Forelimb muscle (tissue), 1 donor: ENCODE results near the gene AP3D1. TPM values are rescaled to one million over a fixed set of nuclear protein-coding genes. Genes with fewer than 3 reads are reported as not detected.

Source experiments
- DNase-seq: peaks from one replicate; pipeline ENCODE4 v3.0.0-alpha.2; 2013; ENCODE audit warnings: low read depth
- polyA plus RNA-seq: library from polyadenylated mRNA; unstranded; fragments of 120-200 nt; gene quantifications from one replicate; pipeline ENCODE4 v1.2.1, GENCODE V29; 2013; ENCODE audit not compliant: insufficient read length

AP3D1 gene
- polyA plus RNA-seq, 1 donor: 53.5 TPM

DNA sequence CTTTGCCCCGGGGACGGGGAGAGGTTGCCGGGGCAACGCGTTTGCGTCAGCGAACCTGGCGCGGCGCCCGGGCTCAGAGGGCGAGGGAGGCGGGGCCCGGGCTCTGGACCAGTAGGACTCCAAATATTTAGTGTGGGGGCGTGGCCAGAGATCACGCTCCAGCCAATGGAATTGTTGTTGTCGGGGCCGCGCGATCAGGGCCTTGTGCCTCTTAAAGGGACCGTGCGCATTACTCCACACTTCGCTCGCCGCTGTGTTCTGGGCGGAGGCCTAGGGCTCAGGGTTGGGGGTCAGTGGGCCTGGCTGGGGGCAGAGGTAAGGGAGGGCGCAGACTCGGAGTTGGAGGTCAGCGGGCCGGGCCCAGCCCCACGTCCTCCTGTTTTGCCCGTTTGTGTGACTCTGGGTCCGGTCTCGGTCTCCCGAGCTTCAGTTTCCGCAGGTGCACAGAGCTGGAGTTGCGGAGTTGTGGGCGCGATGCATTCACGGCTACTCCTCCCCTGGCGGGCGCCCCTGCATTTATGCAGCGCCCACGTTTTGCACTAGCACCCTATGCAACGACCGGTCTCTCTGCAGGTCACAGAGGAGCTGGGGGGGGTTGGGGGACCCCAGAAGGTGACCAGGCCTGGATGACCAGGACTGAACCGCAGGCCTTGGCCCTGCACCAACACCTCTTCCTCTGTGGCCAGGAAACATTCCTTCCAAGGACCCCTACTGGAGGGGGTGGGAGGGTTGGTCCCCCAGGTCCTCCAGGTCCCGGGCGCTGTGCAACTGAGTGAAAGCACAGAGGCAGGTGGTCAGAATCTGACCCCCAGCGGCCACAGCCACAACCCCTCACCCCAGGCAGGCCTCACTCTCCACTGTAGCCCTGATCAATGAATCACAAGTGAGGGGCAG, 89.6 kb downstream of the AP3D1 start:
- peak; percentile 83 for DNase-seq

DNA sequence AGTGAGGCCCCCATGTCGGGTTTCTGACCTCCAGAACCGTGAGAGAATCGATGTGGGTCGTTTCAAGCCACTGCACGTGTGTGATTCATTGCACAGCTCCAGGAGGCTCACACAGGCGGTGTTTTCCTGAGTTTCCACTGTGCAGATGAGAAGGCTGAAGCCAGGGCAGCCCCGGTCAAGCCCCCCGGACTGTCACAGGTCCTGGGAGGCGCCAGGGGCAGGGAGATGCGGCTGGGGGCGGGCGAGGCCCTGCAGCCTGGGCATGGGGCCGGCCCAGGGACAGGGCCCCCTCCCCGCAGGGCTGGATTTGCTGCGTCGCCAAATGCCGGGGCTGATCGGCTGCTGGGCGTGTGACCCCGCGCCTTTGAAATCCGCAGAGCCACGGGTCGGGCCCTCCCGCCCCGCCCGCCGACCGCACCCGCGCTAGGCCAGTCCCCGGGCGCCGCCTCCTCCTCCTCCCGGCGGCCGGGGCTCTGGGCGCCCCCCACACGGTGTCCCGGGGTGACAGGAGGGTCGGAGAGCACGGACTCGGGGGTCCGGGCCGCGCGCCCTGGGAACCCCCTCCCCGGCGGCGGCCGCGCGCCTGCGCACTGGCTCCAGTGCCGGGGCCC, 90.4 kb downstream of the AP3D1 start:
- no peak for DNase-seq

DNA sequence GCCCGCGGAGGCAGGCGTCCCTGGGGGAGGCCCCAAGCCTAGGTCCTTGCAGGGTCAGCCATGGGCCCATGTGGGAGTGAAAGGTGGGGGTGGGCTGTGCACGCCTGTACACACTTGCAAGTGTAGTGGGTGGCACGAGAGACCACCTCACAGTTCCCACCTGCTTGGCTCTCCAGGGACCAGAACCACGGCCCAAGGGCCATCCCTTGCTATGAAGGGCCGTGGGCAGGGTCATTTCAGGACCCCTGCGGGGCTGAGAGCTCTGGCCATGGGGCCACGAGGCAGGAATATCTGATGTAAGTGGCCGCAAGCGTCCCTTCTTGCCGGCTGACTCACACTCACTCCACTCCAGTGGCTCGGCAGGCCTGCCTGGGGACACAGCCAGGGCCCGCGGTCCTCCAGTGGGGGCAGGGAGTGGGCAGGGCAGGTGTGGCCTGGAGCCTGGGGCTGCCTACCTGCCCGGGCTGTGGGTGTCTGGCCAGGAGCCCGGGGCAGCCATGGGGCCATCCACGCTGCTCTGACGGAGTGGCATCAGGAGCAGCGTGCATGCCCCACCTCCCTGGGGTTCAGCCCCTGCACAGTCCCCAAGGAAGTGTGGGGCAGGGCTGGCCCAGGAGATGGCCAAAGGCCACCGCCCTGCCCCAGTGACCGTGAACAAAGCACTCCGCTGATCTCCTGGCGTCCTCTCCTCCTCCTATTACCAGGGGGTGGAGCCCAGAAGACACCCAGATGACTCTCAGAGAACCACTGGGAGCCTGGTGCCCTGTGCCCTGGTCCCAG, 91.8 kb downstream of the AP3D1 start:
- DNase-seq: no peak

GRCh38 chr19:2058570-2059421, 92.6 kb downstream of the AP3D1 start:
- no peak for DNase-seq

DNA sequence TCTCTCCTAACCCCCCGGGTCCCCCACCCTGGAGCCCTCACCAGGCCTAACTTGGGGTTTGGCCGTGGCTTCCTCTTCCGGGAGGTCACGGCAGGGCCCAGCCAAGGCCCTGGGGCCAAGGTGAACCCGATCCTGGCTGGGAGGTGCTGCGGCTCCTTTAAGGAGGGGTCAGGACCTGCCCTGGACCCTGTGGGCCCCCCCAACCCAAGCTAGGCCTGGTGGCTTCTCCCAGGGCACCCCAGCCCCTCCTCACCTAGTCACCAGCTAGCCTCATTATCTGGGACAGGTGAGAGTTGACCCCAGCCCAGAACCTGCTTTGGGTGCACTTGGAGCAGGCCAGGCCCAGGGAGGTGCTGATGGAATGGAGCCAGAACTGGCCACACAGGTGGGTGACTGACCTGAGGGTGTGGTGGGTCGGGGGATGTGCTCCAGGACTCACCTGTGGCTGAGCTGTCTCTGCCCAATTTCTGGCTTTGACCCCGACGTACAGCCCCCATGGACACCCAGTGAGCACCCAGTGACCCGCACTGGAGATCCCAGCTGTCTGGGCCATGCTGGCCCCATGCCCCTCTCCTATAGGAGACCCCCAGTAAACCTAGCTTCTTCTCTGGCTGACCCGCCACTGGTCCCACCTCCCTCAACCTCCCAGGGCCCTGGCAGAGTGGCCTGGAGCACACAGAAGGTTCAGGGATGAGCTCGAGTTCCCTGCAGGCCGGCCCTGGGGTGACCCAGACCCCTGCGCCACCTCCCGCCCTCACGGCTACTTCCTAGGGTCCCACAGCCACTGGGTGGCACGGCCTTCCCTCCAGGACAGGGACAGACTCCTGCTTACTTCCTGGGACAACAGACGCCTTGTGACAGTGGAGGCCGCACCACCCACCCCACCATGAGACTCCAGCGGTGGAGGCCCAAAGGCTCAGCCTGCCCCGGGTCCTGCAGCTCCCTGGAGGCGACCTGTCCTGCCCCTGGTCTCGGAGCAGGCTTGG, 93.6 kb downstream of the AP3D1 start:
- no peak for DNase-seq

GRCh38 chr19:2056837-2057192, 94.6 kb downstream of the AP3D1 start:
- no peak for DNase-seq

- DNase-seq: peak; percentile 81
Observed at GRCh38 chr19:2055931-2056836, 95.2 kb downstream of the AP3D1 start.

GRCh38 chr19:2054763-2055162, 96.6 kb downstream of the AP3D1 start:
- no peak for DNase-seq

GRCh38 chr19:2053601-2054389, 97.6 kb downstream of the AP3D1 start:
- DNase-seq: no peak

DNA sequence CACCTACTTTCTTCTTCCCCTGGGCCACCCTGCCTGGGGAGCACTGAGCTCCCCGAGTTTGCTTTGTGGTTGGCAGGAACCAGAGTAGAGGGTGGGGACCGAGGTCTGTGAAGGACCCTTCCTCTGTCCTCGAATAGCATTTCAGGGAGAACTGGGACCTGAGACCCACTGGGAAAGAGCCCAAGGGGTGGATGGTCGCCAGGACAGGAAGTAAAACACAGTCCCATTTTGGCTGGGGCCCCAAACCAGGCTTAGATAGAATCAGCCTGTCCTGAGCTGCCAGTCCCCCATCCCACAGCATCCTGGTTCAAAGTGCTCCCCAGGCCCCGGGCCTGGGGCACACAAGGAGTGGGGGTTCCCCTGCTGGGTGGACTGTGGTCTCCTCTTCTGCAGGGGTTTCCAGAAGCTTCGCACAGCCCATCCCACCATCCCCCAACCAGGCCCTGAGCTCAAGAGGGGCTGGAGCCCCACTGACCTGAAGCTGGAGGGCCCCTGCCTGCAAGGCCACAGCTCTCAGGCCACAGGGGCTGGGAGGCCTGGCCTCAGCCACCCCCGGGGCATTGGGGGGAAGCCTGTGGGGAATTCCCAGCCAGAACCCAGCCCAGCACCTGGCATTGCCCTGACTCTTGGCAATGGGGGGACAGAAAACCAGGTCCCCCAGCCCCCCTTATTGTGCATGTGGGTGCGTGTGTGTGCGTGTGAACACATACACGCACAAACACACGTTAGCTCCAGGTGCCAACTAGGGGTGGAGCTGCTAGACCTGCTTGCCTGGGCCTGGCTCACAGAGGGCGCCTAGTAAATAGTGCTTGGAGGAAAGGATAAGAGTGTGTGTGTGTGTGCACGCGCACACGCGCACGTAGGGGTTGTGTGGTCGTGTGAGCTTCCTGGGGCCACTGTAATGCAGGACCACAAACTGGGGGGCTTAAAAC, 99.3 kb downstream of the AP3D1 start:
- DNase-seq: no peak

DNA sequence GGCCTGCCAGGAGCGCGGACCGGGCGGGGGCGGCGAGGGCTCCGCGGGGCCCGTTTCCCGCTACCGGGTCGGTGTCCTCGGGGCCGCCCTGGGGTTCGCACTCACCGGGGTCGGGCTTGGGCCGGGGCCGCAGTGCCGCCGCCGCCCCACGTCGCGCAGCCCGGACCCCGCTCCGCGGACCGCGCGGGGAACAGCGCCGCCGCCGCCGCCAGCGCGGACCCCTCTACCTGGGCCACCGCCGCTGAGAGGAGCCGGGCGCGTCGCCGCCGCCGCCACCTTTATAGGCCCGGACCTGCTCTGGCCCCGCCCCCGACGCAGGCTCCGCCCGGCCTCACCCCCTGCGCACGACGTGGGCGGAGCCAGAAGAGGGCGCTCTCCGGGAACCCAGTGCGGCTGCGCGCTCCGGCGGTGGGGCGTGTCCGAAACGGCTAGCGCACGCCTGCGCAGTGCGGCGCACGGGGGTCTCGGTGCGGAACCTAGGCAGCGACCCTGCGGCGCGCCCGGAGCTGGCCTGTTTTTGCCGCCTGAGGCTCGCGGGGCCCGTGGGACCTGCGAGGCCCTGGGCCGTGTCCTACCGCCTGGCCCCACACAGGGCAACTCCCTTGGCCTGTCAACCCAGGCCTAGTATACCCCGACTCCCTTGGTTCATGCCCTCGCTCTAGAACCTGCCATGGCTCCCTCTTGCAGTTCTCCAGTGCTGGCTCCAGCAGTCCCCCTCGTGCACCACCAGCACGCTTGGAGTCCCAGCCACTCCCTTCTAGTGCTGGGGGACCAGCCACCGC, 100.2 kb downstream of the AP3D1 start, which contains the start of gene MKNK2:
TSS of gene MKNK2 (minus strand) at position 254 of the 782 bp plus-strand sequence. CDS start 393 bp downstream, outside the sequence.
- no peak for DNase-seq

Other genes with a start within 250 kb of the AP3D1 start
- gene ADAT3, start 246.2 kb downstream of the AP3D1 start, polyA plus RNA-seq: 2.4 TPM
- 27.1 TPM for gene SCAMP4, start 246.2 kb downstream of the AP3D1 start, polyA plus RNA-seq
- gene CSNK1G2, start 210.4 kb downstream of the AP3D1 start, polyA plus RNA-seq: 37.1 TPM
- gene BTBD2, start 135.9 kb downstream of the AP3D1 start, polyA plus RNA-seq: 68.1 TPM
- gene MKNK2, start 100.3 kb downstream of the AP3D1 start, polyA plus RNA-seq: 95.0 TPM
- 13.4 TPM for gene MOB3A, start 55.2 kb downstream of the AP3D1 start, polyA plus RNA-seq
- 1.1 TPM for gene IZUMO4, start 54.7 kb downstream of the AP3D1 start, polyA plus RNA-seq
- gene DOT1L, start 12.4 kb upstream of the AP3D1 start, polyA plus RNA-seq: 20.0 TPM
- gene PLEKHJ1, start 84.8 kb upstream of the AP3D1 start, polyA plus RNA-seq: 64.0 TPM
- gene SF3A2, start 85.3 kb upstream of the AP3D1 start, polyA plus RNA-seq: 63.8 TPM
- gene AMH, start 97.8 kb upstream of the AP3D1 start, polyA plus RNA-seq: 6.1 TPM
- gene JSRP1, start 104.9 kb upstream of the AP3D1 start, polyA plus RNA-seq: 84.3 TPM
- 0.05 TPM for gene PEAK3, start 130.6 kb upstream of the AP3D1 start, polyA plus RNA-seq
- gene LINGO3, start 156.6 kb upstream of the AP3D1 start, polyA plus RNA-seq: 0.13 TPM
- 68.1 TPM for gene LSM7, start 177.0 kb upstream of the AP3D1 start, polyA plus RNA-seq
- gene SPPL2B, start 177.1 kb upstream of the AP3D1 start, polyA plus RNA-seq: 45.2 TPM
- gene TMPRSS9, start 208.7 kb upstream of the AP3D1 start, polyA plus RNA-seq: 0.38 TPM